Ectodermal cell (in vitro differentiated cells): ENCODE data around the gene COL24A1.

Experiments used
- H3K27ac ChIP-seq: 2 replicates; pipeline ENCODE4 v1.7.0; 2013; ENCODE audit warnings: mild to moderate bottlenecking, low read depth, low read length; ENCODE audit not compliant: insufficient read depth, poor library complexity, severe bottlenecking
- H3K27me3 ChIP-seq: 2 replicates; pipeline ENCODE4 v1.7.0; 2013; ENCODE audit warnings: mild to moderate bottlenecking, low read length; ENCODE audit not compliant: insufficient read depth, control insufficient read depth, poor library complexity, severe bottlenecking
- H3K36me3 ChIP-seq: one replicate; pipeline ENCODE4 v1.7.0; 2013; ENCODE audit warnings: low read length; ENCODE audit not compliant: control insufficient read depth, insufficient read depth
- H3K4me1 ChIP-seq: one replicate; pipeline ENCODE4 v1.7.0; 2013; ENCODE audit warnings: low read length; ENCODE audit not compliant: control insufficient read depth, insufficient read depth
- H3K4me3 ChIP-seq: 2 replicates; pipeline ENCODE4 v1.7.0; 2013; ENCODE audit warnings: low read depth, low read length, control low read depth; ENCODE audit not compliant: insufficient read depth
- H3K9me3 ChIP-seq: 2 replicates; pipeline ENCODE4 v1.7.0; 2013; ENCODE audit warnings: mild to moderate bottlenecking, low read length, moderate library complexity; ENCODE audit not compliant: control insufficient read depth
- WGBS, 2 experiments: methylation state at CpG; one replicate each; pipeline ENCODE4 v1.1.7; 2013; ENCODE audit warnings: missing lambda C conversion rate in 2 of 2; 5-methylcytosine and 5-hydroxymethylcytosine counted together

Gene COL24A1

GRCh38 chr1:85683292-85684025, 473.1 kb downstream of the COL24A1 start:
- Histone ChIP-seq H3K4me1 (no peaks in the 10 kb centered on the region), H3K9me3 (no peaks in the 10 kb centered on the region), H3K27ac (no peak overlapping the region), H3K4me3 (no peak overlapping the region), H3K27me3 (no peaks in the 10 kb centered on the region), H3K36me3 (peaks cover 7% of the 10 kb centered on the region)
- 94 to 96% methylated on average over 9 of the region's 9 CpGs for WGBS, 2 experiments

GRCh38 chr1:85681087-85681486, 475.5 kb downstream of the COL24A1 start:
- Histone ChIP-seq H3K4me1 (no peaks in the 10 kb centered on the region), H3K4me3 (no peak overlapping the region), H3K36me3 (peaks cover 7% of the 10 kb centered on the region), H3K27ac (no peak overlapping the region), H3K27me3 (no peaks in the 10 kb centered on the region), H3K9me3 (no peaks in the 10 kb centered on the region)
- 97 to 98% methylated on average over 2 of the region's 2 CpGs for WGBS, 2 experiments
